HG02870 (cell line): ENCODE measurements around the gene UBXN10.

ENCODE experiments used
- ATAC-seq: cut with Tn5 transposase; IDR thresholded peaks from one replicate; pipeline ENCODE4 v1.9.1; 2021; ENCODE audit warnings: mild to moderate bottlenecking, moderate library complexity; ENCODE audit not compliant: unreplicated experiment

The UBXN10 gene

GRCh38 chr1:20233394-20233793 is 47.5 kb downstream of the UBXN10 start:
- no peak for ATAC-seq

DNA sequence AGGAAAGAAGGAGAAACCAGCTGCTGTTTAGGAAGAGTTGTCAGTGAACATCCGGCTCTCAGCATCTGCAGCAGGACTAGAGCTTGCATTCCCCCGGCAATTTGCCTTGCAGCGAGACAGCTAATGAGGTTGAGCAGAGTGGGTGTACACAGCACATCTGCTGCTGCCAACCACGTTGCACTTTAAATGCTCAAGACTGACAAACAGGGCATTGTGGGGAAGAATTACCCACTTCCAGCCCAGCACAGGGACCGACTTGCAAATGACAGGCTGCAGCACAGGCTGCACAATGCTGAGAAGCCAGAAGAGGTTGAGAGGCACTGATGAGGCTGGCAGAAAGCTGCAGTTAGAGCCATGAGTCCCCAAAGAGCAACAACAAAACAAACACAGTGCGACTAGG is 48.0 kb downstream of the UBXN10 start:
- no peak for ATAC-seq

DNA sequence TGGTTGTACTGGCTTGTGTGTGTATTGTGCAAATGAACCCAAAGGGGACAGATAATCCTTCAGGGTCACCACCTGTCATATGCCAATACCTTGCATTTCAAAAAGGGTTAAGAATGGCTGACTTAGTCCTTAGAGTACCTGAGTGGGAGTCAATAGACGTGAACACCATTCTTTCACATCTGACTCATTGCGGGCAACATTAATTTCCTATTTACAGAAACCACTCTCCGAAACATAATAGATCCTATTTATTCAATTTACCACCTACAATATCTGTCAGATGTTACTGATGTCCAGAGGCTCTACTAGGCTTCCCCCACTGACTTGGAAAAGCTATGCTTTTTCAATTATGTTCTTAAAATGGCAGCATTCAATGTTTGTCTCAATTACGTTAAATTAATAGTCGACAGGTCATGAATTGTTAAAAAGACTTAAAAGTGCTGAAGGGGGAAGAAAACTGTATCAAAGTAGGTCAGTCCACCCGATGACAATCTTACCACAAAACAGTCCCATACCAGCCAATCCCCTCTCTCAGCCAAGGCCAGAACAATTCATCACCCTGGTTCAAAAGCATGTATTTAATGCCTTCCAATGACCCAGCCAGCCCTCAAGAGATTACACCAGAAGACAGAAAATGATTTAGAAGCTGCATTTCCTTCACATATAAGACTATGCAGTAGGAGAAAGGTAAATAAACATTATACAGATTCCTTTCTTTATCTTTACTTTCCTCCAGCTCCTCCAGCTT is 49.1 kb downstream of the UBXN10 start:
- no peak for ATAC-seq

DNA sequence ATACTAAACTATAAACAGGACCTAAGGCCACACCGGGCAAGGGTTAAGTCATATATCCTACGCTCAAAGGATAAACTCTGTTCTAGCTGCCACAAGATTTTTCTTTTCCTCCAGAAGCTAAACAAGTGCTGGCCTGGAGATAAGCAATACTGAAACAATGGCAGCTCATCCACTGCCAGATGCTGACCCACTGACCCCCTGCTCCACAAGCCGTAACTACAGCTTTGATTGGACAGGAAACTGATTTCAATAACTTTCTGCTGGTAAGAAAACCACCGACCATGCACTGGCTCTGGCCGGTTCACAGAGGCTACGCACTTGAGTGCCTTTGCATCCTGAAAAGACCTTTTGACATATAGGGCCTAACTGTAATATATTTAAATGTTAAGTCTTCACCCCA is 51.8 kb downstream of the UBXN10 start:
- ATAC-seq, result no peak

DNA sequence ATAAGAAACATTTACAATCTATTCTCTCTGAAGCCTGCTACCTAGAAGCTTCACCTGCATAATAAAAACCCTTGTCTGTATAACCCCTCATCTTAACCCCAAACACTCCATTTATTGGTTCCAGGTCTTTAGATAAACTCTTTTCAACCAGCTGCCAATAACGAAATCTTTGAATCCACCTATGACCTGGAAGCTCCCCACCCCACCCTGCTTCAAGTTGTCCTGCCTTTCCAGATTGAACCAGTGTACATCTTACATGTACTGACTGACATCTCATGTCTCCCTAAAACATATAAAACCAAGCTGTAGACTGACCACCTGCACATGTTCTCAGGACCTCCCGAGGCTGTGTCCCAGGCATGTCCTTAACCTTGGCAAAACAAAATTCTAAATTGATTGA is 54.1 kb downstream of the UBXN10 start:
- no peak for ATAC-seq

- ATAC-seq, result no peak
These were observed 57.1 kb downstream of the UBXN10 start for GRCh38 chr1:20242890-20243479.
